GM12872 (cell line): ENCODE measurements around the gene TOMM20L.

Source experiments
- CTCF ChIP-seq: IDR thresholded peaks from 3 replicates; pipeline ENCODE4 v1.5.1; 2011; ENCODE audit warnings: low read depth, mild to moderate bottlenecking, low read length, moderate library complexity; ENCODE audit not compliant: insufficient read depth

Gene TOMM20L

GRCh38 chr14:58368956-58369355, 26.8 kb upstream of the TOMM20L start:
- no peak for TF ChIP-seq CTCF

DNA sequence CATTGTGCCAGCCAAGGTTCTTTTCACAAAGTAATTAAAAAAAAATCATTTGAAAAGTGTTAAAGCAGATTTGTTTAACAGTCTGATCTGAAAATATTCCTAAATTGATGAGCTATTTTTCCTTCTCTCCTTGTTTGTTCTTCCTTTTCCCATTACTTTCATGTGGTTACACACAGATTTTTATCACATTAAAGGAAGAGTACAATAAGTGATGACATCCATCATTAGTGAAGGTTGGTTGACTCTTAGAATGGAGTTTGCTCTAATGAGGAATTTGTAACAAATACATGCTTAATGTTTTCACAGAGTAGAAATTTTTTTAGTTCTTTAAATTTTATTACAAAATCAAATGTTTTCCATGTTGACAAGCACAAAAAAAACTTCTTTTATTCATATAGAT, 18.9 kb upstream of the TOMM20L start:
- no peak for TF ChIP-seq CTCF

GRCh38 chr14:58390830-58391229, 4.9 kb upstream of the TOMM20L start:
- no peak for TF ChIP-seq CTCF

DNA sequence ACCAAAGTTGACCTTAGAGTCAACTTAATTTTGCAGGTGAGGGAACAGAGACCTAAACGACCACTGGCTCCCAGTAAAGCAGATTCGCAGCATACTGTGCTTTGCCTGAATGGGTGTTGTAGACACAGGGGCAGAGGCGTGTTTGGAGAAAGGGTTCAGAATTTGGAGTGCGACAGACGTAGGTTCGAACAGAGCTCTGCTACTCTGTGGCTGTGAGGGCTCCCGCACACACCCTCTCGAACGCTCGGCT, 243 bp upstream of the TOMM20L start:
- TF ChIP-seq CTCF: no peak

DNA sequence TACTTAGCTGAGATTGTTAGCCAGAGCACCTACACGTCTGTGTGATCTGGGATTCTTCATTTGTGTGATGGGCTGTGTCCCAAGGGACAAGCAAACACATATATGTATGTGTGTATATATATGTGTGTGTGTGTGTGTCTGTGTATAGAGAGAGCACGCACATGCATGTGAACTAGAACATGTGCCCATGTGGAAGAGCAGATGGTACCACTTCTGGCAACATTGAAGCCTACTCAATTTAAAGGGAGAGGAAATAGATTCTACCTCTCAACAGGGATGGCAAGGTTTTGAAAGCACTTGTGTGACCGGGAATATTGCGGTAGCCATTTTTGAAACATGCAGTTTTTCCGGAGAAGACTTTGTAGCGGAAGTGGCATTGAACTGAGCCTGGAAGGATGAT, 1.4 kb downstream of the TOMM20L start:
- no peak for TF ChIP-seq CTCF

DNA sequence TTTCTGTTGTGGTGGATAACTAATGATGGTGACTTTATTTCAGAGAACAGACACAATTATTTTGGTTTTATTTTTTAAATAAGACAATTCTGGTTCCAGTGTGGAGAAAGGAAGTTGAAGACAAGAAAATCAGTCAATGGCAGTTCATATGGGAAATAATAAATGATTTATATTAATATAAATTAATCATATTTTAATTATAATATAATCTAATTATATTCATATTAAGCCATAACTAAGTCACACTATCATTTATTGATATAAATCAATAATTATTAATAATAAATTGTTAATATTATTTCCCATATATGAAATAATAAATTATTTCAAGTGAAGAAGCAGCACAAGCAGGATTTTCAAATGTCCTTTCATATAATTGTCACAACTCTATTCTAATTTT, 2.8 kb downstream of the TOMM20L start:
- no peak for TF ChIP-seq CTCF

DNA sequence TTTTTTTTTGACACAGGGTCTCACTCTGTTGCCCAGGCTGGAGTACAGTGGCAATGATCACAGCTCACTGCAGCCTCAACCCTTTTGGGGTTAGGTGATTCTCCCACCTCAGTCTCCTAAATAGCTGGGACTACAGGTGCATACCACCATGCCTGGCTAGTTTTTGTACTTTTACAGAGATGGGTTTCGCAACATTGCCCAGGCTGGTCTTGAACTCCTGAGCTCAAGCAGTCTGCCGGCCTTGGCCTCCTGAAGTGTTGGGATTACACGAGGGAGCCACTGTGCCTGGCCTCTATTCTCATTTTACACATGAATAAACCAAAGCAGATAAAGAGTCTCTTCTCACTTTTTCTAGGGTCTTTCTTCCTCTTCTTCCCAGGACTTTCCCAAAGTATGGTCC, 3.2 kb downstream of the TOMM20L start:
- no peak for TF ChIP-seq CTCF

DNA sequence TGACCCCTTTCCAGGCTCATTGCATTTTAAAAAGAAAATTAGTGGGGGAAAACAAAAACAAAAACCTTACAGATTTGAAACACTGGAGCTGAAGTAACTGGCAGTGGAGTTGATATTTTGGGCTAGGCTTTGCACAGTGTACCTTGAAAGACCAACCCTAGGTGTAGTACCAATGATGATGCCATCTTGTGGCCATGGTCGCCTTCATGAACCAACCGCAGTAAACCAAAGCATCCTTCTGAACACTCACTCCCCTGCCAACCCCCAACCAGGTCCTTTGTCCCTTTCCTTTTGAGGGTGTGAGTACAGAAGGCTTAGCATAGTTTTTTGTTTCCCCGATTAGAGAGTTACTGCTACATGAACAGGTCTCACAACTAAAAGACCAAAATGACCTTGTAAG, 5.9 kb downstream of the TOMM20L start:
- TF ChIP-seq CTCF: 0 out of 3 replicates have a peak, but pooled peaks have one; percentile 18
